ENCODE measurements around the gene PTPRD. TPM values are rescaled to one million over a fixed set of nuclear protein-coding genes. Genes with fewer than 3 reads are reported as not detected.

PTPRD gene
- total RNA-seq, 1 experiment from 2014 or later: 0.02 TPM

- Histone ChIP-seq H3K4me2 (ENCODE audit: low read length) (no peak overlapping the region), H3K27ac (ENCODE audit: low read depth, low read length) (no peak overlapping the region), H3K4me3 (replicated peaks in 1 of 2; ENCODE audit: low read depth in 1 of 2, low read length in 2 of 2) (no peak overlapping the region), H4K20me1 (ENCODE audit: insufficient read depth) (no peaks in the 10 kb centered on the region), H3K36me3 (ENCODE audit: control insufficient read depth in 1 of 2, insufficient read depth in 2 of 2, low read length in 2 of 2) (no peaks in the 10 kb centered on the region), H3K4me1 (ENCODE audit: control insufficient read depth in 1 of 2, insufficient read depth in 2 of 2, low read length in 2 of 2) (no peaks in the 10 kb centered on the region), H2AFZ (ENCODE audit: low read depth, low read length, poor library complexity, severe bottlenecking) (no peak overlapping the region), H3K9ac (ENCODE audit: low read length) (no peak overlapping the region), H3K79me2 (ENCODE audit: insufficient read depth, low read length) (no peaks in the 10 kb centered on the region), H3K9me3 (ENCODE audit: control insufficient read depth in 1 of 2, insufficient read depth in 1 of 2, low read depth in 1 of 2, low read length in 2 of 2) (peaks cover 0 to 14% of the 10 kb centered on the region in 2 experiments; a peak in 2 of 4 replicates), H3K9me2 (ENCODE audit: insufficient read depth) (no peaks in the 10 kb centered on the region), H3K27me3 (ENCODE audit: insufficient read depth, low read length) (no peaks in the 10 kb centered on the region)
- RAD21 ChIA-PET (ENCODE audit: low non-redundant PET in 1 of 2, low total read pairs in 2 of 2, uncharacterized antibody in 2 of 2, unreplicated experiment in 2 of 2): no interaction called here
- DNase-seq (ENCODE audit: low read depth, low spot score) (no peak), ATAC-seq (no peak)
- POLR2A ChIA-PET: no interaction called here
- CTCF ChIA-PET: no interaction called here
- no TSS peak for BruUV-seq (replicated peaks)
- intact Hi-C loops (cut with micrococcal nuclease): no loop called here
- TF ChIP-seq SRF (IDR thresholded peaks at IDR 0.05; ENCODE audit: low read depth): no peak
Measured at GRCh38 chr9:8772302-8772701, 1840.5 kb downstream of the PTPRD start.

DNA sequence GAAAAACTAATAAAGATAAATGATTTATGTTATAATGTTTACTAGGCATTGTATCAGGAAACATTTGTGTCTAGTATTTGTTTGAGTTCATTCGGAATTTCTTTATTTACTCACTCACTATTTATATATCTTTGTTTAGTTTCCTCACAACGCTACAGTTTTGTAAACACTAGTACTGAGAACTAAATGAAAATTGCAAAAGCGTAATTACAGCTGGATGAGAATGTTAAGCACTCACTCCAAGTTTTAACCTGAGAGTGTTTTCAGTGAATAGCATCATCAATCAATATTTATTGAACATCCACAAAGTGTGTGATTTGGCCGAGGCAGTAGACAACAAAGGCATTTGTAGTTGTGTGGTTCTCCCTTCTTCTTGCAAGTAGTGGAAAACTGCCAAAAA, 1843.6 kb downstream of the PTPRD start:
- no peak for DNase-seq (ENCODE audit: low read depth, low spot score)
- ChIA-PET CTCF (no interaction called here), POLR2A (no interaction called here), RAD21 (ENCODE audit: low non-redundant PET in 1 of 2, low total read pairs in 2 of 2, uncharacterized antibody in 2 of 2, unreplicated experiment in 2 of 2) (no interaction called here)
- H3K36me3 ChIP-seq (ENCODE audit: control insufficient read depth in 1 of 2, insufficient read depth in 2 of 2, low read length in 2 of 2): no peaks in the 10 kb centered on the region
- H3K9me2 ChIP-seq (ENCODE audit: insufficient read depth): no peaks in the 10 kb centered on the region
- BruUV-seq (replicated peaks): no TSS peak
- H3K27ac ChIP-seq (ENCODE audit: low read depth, low read length): no peak overlapping the region
- no peak overlapping the region for H3K4me3 ChIP-seq (replicated peaks in 1 of 2; ENCODE audit: low read depth in 1 of 2, low read length in 2 of 2)
- H3K27me3 ChIP-seq (ENCODE audit: insufficient read depth, low read length): no peaks in the 10 kb centered on the region
- H3K9me3 ChIP-seq (ENCODE audit: control insufficient read depth in 1 of 2, insufficient read depth in 1 of 2, low read depth in 1 of 2, low read length in 2 of 2): peaks cover 0 to 11% of the 10 kb centered on the region in 2 experiments; a peak in 2 of 4 replicates
- H3K79me2 ChIP-seq (ENCODE audit: insufficient read depth, low read length): no peaks in the 10 kb centered on the region
- no peak overlapping the region for H3K9ac ChIP-seq (ENCODE audit: low read length)
- intact Hi-C loops (cut with micrococcal nuclease): no loop called here
- no peaks in the 10 kb centered on the region for H3K4me1 ChIP-seq (ENCODE audit: control insufficient read depth in 1 of 2, insufficient read depth in 2 of 2, low read length in 2 of 2)
- no peak overlapping the region for H2AFZ ChIP-seq (ENCODE audit: low read depth, low read length, poor library complexity, severe bottlenecking)
- no peak overlapping the region for H3K4me2 ChIP-seq (ENCODE audit: low read length)
- no peaks in the 10 kb centered on the region for H4K20me1 ChIP-seq (ENCODE audit: insufficient read depth)
- no peak for ATAC-seq
- TF ChIP-seq FOSL1 (IDR thresholded peaks at IDR 0.05; ENCODE audit: low read depth): no peak
- TF ChIP-seq, protein P1, sequence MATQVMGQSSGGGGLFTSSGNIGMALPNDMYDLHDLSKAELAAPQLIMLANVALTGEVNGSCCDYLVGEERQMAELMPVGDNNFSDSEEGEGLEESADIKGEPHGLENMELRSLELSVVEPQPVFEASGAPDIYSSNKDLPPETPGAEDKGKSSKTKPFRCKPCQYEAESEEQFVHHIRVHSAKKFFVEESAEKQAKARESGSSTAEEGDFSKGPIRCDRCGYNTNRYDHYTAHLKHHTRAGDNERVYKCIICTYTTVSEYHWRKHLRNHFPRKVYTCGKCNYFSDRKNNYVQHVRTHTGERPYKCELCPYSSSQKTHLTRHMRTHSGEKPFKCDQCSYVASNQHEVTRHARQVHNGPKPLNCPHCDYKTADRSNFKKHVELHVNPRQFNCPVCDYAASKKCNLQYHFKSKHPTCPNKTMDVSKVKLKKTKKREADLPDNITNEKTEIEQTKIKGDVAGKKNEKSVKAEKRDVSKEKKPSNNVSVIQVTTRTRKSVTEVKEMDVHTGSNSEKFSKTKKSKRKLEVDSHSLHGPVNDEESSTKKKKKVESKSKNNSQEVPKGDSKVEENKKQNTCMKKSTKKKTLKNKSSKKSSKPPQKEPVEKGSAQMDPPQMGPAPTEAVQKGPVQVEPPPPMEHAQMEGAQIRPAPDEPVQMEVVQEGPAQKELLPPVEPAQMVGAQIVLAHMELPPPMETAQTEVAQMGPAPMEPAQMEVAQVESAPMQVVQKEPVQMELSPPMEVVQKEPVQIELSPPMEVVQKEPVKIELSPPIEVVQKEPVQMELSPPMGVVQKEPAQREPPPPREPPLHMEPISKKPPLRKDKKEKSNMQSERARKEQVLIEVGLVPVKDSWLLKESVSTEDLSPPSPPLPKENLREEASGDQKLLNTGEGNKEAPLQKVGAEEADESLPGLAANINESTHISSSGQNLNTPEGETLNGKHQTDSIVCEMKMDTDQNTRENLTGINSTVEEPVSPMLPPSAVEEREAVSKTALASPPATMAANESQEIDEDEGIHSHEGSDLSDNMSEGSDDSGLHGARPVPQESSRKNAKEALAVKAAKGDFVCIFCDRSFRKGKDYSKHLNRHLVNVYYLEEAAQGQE (IDR thresholded peaks at IDR 0.05; ENCODE audit: low read depth): no peak
- no peak for TF ChIP-seq ZBTB33 (IDR thresholded peaks at IDR 0.05; ENCODE audit: extremely low read depth, insufficient replicate concordance, low read length)
- TF ChIP-seq, protein P2, sequence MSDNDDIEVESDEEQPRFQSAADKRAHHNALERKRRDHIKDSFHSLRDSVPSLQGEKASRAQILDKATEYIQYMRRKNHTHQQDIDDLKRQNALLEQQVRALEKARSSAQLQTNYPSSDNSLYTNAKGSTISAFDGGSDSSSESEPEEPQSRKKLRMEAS (IDR thresholded peaks at IDR 0.05): no peak
- no peak for TF ChIP-seq EZH2 (IDR thresholded peaks at IDR 0.05)
- no peak for TF ChIP-seq TCF7L2 (IDR thresholded peaks at IDR 0.05; ENCODE audit: borderline replicate concordance, extremely low read depth, insufficient read depth, insufficient read length)
- TF ChIP-seq YY1 (IDR thresholded peaks at IDR 0.05; ENCODE audit: extremely low read depth, insufficient replicate concordance, low read depth, low read length): no peak
- no peak for TF ChIP-seq EGR1 (IDR thresholded peaks at IDR 0.05; ENCODE audit: low read depth)
- TF ChIP-seq ELF1 (IDR thresholded peaks at IDR 0.05; ENCODE audit: borderline replicate concordance, low read depth): no peak
- no peak for TF ChIP-seq ATF3 (IDR thresholded peaks at IDR 0.05)
- TF ChIP-seq SIN3A (IDR thresholded peaks at IDR 0.05; ENCODE audit: low read depth): no peak
- TF ChIP-seq CBX3 (IDR thresholded peaks at IDR 0.05; ENCODE audit: low read depth): no peak
- TF ChIP-seq ZFX (IDR thresholded peaks at IDR 0.05): no peak
